Measurements from ENCODE around the gene ELAC2. TPM values are rescaled to one million over a fixed set of nuclear protein-coding genes. Genes with fewer than 3 reads are reported as not detected.

ELAC2 gene
- total and polyA plus RNA-seq, 10 of the 15 experiments (the other 5 are each of a cell fraction or from before 2014, with no cell fraction given): 5.1 to 146 (median 79.4) TPM

DNA sequence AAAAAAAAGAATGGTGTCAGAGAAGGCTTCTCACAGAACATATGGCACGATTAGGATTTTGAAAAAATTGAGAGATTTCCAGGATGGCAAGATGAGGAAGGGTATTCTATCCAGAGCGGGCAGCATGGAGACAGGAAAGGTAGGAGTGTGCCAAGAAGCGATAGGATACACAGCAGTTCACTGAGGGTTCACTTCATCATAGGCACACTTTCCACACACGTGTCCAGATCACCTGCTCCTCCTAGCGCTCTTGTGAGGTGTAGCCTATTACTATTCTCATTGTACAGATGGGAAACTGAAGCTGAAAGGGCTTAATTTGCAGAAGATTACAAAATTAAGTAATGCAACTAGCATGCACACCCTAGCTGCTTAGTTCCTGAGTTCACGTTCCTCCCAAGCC is 6.2 kb upstream of the ELAC2 start:
- no peak for FAIRE-seq
- no peaks in the 10 kb centered on the region for H3K9me3 ChIP-seq (replicated peaks; ENCODE audit: control insufficient read depth, insufficient read depth, low read length)
- no peaks in the 10 kb centered on the region for H4K20me1 ChIP-seq (ENCODE audit: control insufficient read depth, insufficient read depth)
- no peak overlapping the region for H3K27ac ChIP-seq (ENCODE audit: control insufficient read depth, insufficient read depth)
- ChIA-PET POLR2A (no interaction called here), RAD21 (ENCODE audit: unreplicated experiment) (no interaction called here), CTCF (interaction anchor here (1.0 to 1.8 kb wide), 4 partner anchors 10 to 49 kb away, joined by 3 to 5 read pairs (median 3); no protein-coding TSS in a partner anchor), SMC1A (ENCODE audit: uncharacterized antibody, unreplicated experiment) (no interaction called here)
- no peaks in the 10 kb centered on the region; a peak in 1 of 4 replicates for H3K27me3 ChIP-seq (replicated peaks in 1 of 2; ENCODE audit: control insufficient read depth in 2 of 2, insufficient read depth in 2 of 2, low read length in 1 of 2)
- H3K4me1 ChIP-seq (ENCODE audit: control insufficient read depth, insufficient read depth, low read length): no peaks in the 10 kb centered on the region
- 60% methylated on average over 6 of the region's 6 CpGs for WGBS (ENCODE audit: insufficient coverage, insufficient replicate concordance, low lambda C conversion rate, missing lambda C conversion rate)
- intact Hi-C loops (cut with micrococcal nuclease; ENCODE audit: unreplicated experiment): no loop called here
- ATAC-seq: no peak
- H3K4me2 ChIP-seq (ENCODE audit: control insufficient read depth, insufficient read depth): no peak overlapping the region
- no peak overlapping the region for H3K4me3 ChIP-seq
- TF ChIP-seq TCF3 (IDR thresholded peaks at IDR 0.05; ENCODE audit: borderline replicate concordance, insufficient read depth, low read depth, low read length) (no peak), EP300 (IDR thresholded peaks at IDR 0.05; ENCODE audit: borderline replicate concordance in 1 of 2, control insufficient read depth in 1 of 2, low read depth in 2 of 2, low read length in 2 of 2) (no peak), TBL1XR1 (IDR thresholded peaks at IDR 0.05; ENCODE audit: low read depth, low read length) (no peak), POLR2A (IDR thresholded peaks at IDR 0.05; ENCODE audit: low read depth, low read length) (no peak), RFX5 (IDR thresholded peaks at IDR 0.05; ENCODE audit: low read depth, low read length) (no peak), YBX1 (IDR thresholded peaks at IDR 0.05) (no peak), JUND (IDR thresholded peaks at IDR 0.05; ENCODE audit: low read depth, low read length) (no peak), NRF1 (conservative IDR thresholded peaks at IDR 0.05; ENCODE audit: low read depth, low read length) (no peak), STAT3 (IDR thresholded peaks at IDR 0.05; ENCODE audit: low read depth, low read length) (no peak), POU2F2 (IDR thresholded peaks at IDR 0.05; ENCODE audit: borderline replicate concordance, low read depth, low read length) (no peak), ZZZ3 (IDR thresholded peaks at IDR 0.05; ENCODE audit: control insufficient read depth, insufficient read length, low read depth) (no peak)
- TF ChIP-seq, protein P1, sequence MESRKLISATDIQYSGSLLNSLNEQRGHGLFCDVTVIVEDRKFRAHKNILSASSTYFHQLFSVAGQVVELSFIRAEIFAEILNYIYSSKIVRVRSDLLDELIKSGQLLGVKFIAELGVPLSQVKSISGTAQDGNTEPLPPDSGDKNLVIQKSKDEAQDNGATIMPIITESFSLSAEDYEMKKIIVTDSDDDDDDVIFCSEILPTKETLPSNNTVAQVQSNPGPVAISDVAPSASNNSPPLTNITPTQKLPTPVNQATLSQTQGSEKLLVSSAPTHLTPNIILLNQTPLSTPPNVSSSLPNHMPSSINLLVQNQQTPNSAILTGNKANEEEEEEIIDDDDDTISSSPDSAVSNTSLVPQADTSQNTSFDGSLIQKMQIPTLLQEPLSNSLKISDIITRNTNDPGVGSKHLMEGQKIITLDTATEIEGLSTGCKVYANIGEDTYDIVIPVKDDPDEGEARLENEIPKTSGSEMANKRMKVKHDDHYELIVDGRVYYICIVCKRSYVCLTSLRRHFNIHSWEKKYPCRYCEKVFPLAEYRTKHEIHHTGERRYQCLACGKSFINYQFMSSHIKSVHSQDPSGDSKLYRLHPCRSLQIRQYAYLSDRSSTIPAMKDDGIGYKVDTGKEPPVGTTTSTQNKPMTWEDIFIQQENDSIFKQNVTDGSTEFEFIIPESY (IDR thresholded peaks at IDR 0.05): no peak
- in situ Hi-C loops (cut with MboI): no loop called here
- no peak overlapping the region for H3K9ac ChIP-seq (ENCODE audit: control insufficient read depth, insufficient read depth, low read length)
- H3K79me2 ChIP-seq (ENCODE audit: control insufficient read depth, insufficient read depth, low read length): no peaks in the 10 kb centered on the region
- BruUV-seq (replicated peaks): no TSS peak
- H2AFZ ChIP-seq (ENCODE audit: control insufficient read depth, low read depth, low read length): no peak overlapping the region
- no peaks in the 10 kb centered on the region for H3K36me3 ChIP-seq (ENCODE audit: control insufficient read depth in 2 of 2, insufficient read depth in 2 of 2, low read length in 1 of 2)
- DNase-seq (ENCODE audit: low read depth, low spot score): no peak

Measured in GM12878 (cell line).